M059J (cell line): ENCODE results near the gene ISCU. TPM values are rescaled to one million over a fixed set of nuclear protein-coding genes. Genes with fewer than 3 reads are reported as not detected.
"Not testable (repeated sequence)": the region's sequence is repeated elsewhere in the genome, so short reads cannot be mapped to it uniquely, and the experiment has no call there.

Source experiments
- DNase-seq: peaks from one replicate; pipeline ENCODE4 v3.0.0-alpha.2; 2012; ENCODE audit warnings: low read depth
- total RNA-seq: library from RNA; depleted of rRNA; stranded (reverse); fragments of >200 nt; shearing (Covaris generic); gene quantifications from 2 replicates; pipeline ENCODE4 v1.2.3, GENCODE V29; 2014

Gene ISCU
- total RNA-seq, 1 experiment from 2014 or later = 102 TPM

- DNase-seq = peak; percentile 51
Measured at GRCh38 chr12:108570743-108571608, 8.6 kb downstream of the ISCU start.

GRCh38 chr12:108571609-108572165, 9.3 kb downstream of the ISCU start:
- DNase-seq = no peak

DNA sequence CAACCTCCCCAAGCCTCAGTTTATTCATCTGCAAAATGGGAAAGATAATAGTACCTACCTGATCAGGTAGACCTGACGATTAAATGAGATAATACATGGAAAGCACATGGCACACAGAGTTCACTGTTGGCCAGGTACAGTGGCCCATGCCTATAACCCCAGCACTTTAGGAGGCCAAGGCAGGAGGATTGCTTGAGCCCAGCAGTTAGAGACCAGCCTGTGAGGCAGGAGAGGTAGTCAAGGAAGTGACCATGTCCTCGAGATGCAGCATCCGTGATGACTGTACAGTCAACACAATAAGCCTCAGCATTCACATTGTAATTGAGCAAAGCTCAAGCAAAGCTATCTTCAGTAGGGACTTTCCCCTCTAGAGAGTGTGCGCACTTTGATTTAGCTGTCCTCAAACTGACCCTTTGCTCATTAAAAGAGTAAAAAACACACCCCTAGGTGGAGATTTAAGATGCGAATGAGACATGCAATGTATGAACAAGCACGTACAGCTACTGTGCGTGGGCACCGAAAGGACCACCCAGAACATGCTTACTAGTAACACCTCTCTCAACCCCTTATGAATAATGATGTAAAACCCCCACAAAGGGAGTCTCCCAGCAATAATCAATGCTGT, 9.9 kb downstream of the ISCU start:
- peak; percentile 40 for DNase-seq

DNA sequence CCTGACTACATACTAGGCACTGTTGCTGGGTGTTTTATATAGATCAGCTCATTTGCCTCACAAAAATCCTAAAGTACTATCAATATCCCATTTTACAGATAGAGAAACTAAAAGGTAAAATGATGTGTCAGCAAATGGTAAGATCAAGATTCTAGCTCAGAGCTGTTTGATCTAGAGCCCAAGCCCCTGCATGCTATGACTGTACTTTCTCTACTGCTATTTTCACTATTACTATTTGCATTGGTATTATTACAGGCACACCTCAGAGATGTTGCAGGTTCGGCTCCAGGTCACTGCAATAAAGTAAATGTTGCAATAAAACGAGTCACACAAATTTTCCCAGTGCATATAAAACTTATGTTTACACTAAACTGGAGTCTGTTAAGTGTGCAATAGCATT, 10.9 kb downstream of the ISCU start:
- DNase-seq = no peak

DNA sequence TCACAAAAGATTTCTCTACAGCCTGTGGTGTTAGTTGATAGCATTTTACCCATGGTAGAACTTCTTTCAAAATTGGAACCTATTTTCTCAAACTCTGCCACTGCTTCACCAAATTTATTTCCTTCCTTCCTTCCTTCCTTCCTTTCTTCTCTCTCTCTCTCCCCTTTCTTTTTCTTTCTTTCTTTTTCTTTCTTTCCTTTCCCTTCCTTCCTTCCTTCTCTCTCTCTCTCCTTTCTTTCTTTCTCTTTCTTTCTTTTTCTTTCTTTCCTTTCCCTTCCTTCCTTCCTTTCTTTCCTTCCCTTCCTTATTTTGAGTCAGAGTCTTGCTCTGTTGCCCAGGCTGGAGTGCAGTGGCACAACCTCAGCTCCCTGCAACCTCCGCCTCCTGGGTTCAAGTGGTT, 11.9 kb downstream of the ISCU start:
- not testable (repeated sequence) for DNase-seq

- DNase-seq = no peak
Measured at GRCh38 chr12:108575199-108575912, 13.0 kb downstream of the ISCU start.

DNA sequence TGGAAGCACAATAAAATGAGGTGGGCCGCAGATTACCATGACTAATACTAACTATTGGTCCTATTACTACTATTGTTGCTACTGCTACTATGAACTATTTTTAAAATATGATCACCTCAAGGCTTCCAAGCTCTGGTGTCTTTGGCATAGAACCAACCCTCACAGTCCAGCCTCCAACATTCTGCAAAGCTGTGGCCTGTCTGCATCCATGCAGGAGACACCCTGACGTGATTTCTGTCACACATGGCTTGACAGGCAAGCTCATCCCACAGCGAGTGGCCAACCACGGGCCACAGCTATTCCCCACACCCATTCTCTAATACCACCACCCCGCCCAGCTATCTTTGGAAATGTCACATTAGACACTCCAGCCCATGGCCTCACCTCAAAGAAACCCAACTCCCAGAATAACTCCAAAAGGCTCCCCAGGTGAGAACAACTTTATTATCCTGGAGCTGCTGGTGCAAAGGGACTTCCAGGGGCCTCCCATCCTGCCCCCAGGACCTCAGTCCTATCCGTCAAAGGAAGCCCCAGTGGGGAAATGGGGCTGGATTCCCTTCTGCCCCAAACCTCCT, 14.4 kb downstream of the ISCU start:
- no peak for DNase-seq

DNA sequence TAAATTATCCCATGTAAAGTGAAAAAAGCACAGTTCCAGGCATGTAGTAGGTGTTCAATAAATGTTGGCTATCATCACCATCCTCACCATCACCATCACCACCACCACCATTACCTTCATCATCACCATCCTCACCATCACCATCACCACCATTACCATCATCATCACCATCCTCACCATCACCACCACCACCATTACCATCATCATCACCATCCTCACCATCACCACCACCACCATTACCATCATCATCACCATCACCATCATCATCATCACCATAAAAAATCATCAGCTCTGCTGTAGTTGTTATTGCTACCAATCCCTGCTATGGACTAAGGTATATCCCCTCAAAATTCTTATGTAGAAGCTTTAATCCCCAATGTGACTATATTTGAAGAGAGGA, 15.1 kb downstream of the ISCU start:
- no peak for DNase-seq

DNA sequence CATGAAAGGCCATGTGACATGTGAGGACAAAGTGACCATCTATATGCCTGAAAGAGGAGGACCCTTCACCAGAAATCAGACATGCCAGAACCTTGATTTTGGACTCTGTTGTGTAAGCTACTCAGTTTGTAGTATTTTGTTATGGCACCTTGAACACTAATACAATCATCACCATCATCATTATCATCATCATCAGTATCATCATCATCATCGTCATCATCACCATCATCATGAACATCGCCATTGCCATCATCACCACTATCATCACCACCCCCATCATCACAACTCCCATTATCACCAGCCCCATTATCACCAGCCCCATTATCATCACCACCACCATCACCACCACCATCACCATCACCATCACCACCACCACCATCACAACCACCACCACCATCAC, 15.9 kb downstream of the ISCU start:
- no peak for DNase-seq

- DNase-seq = no peak
Measured at GRCh38 chr12:108578813-108579212, 16.4 kb downstream of the ISCU start.

DNA sequence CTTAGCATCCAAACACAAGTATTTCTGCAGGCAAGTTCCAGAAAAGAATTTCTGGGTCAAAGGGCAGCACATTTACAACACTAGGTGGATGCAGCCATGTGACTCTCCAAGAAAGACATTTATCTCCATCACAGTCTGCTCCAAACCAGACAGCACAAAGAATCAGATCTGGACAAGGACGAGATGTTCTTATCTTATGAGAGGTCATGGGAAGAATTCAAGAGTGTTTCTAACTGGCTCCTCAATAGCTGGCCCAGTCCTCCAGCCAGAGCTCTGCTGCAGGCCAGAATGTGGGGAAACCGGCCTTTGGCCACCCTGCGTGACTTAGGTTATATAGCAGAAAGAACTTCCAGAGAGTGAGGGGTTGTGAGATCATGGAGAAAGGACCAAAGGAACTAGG, 18.1 kb downstream of the ISCU start:
- DNase-seq = no peak

- DNase-seq = no peak
Measured at GRCh38 chr12:108581311-108582227, 19.2 kb downstream of the ISCU start.

GRCh38 chr12:108582509-108582908, 20.1 kb downstream of the ISCU start:
- no peak for DNase-seq

- no peak for DNase-seq
Measured at GRCh38 chr12:108582978-108583770, 20.8 kb downstream of the ISCU start.

- DNase-seq = no peak
Measured at GRCh38 chr12:108583991-108584390, 21.6 kb downstream of the ISCU start.

GRCh38 chr12:108584456-108585065, 22.2 kb downstream of the ISCU start:
- DNase-seq = no peak

DNA sequence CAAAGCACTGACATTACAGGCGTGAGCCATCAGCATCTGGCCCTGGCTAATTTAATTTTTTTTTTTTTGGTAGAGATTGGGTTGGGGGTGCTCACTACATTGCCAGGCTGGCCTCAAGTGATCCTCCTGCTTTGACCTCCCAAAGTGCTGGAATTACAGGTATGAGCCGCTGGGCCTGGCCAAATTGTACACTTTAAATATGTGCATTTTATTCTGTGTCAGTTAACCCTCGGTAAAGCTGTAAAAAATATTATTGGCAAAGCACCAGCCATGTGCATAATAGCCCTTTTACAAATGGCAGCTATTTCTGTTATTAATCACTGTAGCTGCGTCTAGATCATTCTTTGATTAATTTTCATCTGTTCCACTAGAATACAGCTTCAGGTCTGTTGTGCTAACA, 23.5 kb downstream of the ISCU start:
- DNase-seq = no peak

DNA sequence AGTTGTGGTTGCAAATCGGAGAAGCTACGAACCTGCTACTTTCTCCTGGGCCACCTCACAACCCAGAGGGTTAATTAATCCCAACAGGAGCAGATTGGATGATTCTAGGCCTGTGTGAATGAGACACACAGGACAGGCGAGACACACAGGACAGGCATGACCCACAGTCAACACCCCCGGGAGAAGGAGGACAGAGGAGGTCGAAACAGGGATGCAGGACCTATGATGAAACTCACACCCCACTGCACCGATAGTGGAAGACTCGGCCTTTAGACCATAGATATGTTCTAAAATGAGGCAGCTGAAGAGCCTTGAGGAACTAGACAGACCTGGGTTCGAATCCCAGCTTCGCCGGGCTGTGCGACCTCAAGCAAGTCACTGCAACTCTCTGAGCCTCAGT, 23.9 kb downstream of the ISCU start:
- no peak for DNase-seq

DNA sequence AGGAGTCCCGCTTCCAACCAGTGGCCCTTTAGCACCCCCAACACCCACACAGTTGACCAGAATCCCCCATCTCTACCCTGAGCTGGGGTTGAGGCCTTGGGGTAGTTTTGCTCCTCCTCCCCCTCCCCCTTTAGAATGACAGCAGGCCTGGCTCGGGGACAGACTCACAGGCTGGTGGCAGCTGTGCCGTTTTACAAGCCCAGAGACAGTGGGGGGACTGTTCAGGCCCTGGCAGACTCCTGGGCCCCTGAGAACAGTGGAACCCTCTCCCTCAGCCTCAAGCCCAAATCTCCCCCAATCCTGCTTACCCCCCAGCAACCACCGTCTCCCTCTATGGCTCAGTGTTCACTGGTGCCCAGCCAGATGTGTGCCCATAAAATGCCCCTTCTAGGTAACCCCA, 25.4 kb downstream of the ISCU start:
- no peak for DNase-seq
